HG03066 (cell line): ENCODE measurements around the gene VSTM4.

Experiments used
- ATAC-seq: cut with Tn5 transposase; IDR thresholded peaks from one replicate; pipeline ENCODE4 v1.9.1; 2021; ENCODE audit warnings: low read depth; ENCODE audit not compliant: unreplicated experiment

The VSTM4 gene

DNA sequence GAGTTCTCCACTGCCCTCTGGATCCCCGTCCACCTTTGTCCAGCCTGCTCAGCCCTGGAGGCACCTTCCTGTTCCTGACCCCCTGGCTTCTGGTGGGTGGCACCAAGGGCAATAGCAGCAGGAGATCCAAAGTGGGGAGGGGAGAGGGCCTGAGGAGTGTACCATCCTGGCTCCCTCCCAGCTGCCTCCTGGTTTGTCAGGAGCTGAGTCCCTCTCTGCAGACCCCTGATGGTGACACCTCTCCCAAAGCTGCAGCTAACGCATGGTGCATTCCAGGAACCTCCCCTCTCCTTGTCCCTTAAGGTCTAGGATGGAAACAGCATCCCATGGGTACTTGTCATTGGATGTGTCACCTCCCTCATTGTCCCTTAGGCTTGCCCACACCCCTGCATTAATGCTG is 39.6 kb downstream of the VSTM4 start:
- no peak for ATAC-seq

DNA sequence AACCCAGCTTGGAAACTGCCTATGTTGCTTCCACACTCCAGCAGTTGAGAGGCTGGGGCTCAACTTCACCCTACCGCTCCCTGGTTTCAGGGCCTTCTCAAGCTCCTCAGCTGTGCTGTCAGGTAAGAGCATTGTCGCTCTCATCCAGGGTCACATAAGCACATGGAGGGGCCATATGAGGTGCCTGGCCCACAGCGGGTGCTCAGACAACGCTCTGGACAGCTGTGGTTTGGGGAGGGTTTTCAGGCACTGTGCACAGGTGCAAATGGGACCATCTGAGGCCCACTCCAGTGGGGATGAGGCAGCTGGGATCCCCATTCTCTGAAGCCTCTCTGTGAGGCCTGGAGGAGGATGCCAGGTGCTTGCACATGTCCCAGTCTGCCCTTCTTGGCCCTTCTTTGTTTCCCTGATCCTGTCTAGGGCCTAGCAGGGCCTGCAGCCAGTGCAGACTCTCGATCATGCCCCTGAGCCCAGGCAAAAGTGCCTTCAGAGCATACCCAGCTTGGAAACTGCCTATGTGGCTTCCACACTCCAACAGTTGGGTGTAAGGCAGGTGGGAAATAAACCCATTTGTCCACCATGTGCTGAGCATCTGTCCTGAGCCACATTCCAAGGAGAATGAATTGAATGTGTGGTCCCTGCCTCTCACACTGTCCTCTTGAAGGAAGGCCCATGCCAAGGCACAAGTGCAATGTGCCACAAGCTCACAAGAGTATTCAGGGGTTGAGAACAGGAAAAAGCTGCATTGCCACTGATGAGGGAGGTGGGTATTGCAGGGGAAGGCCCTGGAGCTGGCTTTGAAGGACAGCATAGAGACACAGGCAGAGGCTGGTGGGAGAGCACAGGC is 40.3 kb downstream of the VSTM4 start:
- no peak for ATAC-seq

DNA sequence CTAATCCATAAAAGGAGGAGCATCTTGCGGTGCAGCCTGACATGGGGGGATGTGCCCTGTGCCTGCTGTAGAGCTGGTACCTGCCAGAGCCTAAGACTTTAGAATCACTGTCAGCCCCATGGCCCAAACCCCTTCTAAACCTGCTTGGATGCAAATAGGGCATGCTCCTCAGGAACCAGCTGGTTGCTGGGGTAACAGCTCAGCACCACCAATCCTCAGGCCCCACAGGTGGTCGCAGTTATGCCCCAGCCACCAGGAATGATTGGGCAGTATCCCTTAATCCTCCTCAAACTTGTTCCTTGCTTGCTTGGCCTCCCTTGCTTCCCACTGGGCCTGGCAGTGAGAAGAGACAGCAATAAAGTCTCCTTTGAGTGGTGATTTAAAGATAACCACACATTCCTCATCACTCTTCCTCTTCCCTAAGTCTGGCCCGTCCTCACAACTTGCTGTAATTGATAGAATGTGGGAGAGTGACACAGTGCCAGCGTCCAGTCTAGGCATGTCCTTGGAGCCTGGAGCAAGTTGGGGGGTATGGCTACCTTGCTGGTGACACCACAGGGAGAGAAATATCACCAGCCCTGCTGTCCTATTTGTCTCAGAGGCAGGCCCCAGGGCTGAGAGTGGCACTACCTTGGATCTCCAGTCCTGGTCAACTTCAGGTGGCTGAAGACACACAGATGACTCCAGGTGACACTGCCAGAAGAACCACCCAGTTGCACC is 43.0 kb downstream of the VSTM4 start:
- no peak for ATAC-seq

DNA sequence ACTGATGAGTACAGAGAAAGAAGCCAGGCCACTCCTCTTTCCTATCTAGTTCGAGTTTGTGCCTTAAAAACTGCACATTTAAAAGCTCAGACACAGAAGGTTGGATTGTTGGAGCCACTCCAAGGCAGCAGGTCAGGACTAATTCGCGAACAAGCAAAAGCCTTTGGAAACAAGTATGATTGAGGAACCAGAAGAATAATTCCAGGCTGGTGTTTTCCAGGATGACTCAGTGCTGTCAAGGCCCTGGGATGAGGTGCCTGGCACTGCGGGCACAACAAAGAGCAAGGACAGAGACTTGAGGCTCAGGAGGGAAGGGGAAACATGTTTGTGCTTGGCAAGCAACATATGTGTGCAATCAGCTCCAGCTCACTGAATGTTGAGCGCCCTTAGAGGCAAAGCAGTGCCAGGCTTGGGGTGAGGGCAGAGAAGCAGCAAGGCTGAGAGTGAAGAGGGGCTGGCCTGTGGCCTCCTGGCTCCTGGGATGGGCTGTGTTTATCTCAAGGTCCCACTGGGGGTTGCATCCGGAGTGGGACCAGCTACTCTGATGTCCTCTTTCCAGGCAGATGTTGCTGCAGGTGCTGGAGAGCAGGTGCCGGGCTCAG is 44.1 kb downstream of the VSTM4 start:
- no peak for ATAC-seq

DNA sequence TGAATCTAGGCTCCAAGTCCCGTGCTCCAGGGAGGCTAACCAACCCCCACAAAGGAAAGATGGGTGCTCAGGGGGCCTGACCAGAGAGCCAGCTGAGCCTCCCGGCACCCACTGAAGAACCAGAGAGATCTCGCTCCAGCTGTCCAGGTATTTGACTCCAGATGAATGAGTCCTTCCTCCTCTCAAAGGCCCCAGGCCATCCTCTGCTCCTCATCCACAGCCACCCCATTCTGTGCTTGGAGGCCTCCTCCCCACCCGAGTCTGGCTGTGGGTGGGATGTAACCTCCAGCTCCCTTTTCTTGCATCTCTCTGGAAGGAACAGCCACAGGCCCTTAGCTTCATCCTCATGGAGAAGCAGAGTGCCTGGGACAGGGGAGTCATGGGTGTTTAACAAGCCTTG is 44.6 kb downstream of the VSTM4 start:
- no peak for ATAC-seq

DNA sequence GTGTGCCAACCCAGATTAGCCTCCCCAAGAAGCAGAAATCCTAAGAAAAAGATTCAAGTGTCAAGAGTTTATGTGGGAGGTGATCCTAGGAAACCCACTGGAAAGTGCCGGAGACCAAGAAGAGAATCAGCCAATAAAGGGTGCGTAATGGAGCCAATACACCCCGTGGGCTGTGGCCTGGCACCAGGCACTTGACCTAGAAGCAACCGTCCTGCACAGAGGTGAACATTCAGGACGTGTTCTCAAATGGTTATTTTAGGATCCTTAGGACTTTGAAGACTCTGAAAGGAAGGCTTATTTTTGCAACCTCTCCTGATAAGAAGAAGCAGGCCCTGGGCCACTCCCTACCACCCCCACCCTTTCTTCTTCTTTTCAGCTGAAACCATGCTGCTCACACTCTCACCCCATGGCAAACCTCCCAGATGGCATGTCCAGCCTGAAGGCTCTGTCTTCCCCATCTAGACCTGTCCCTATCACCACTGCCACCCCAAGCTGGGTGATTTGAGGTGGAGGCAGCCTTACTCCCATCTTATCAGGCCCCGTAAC is 46.6 kb downstream of the VSTM4 start:
- no peak for ATAC-seq

DNA sequence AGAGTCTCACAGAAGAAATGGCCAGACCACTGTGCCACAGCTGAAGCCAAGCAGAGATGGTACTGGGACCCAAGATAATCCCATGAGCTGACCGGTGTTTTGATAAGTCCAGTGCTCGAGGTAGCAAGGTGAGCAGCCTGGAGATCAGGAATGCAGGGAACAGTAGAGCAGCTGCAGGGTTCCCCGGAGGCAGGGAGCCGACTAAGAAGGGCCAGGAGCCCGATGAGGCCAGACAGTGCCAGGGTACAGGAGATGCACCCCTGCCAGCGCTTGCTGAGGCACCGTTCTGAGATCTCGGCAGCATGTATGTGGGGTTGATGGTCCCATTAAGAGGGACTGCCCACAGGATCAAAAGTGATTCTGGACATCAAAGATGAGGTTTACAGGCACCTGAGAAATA is 47.1 kb downstream of the VSTM4 start:
- ATAC-seq, result no peak

DNA sequence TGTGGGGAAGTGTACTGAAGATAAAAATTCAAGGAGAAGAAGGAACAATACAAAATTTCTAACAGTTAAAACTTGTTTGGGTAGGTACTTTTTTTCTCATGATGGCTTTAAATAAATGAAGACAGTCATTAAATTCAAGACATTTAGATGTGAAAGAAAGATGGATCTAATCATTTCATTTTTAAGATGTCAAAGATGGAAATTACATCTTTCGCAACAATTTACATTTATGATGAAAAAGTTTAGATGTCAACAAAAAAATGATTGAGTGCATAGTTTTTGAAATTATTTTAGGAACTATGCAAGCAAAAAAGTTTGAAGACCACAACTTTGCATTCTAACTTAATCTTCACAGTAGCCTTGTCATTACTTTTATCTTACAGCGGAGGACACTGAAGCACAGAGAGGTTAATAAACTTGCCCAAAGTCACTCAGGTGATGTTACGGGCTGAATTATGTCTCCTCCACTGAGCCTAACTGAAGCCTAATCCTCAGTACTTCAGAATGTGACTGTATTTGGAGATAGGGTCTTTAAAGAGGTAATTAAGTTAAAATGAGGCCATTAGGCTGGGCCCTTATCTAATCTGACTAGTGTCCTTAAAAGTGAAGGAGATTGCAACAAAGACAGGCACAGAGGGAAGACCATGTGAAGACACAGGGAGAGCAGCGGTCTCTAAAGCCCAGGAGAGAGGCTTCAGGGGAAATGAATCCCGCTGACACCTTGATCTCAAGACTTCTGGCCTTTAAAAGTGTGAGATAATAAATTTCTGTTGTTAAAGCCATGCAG is 48.2 kb downstream of the VSTM4 start:
- ATAC-seq, result no peak

DNA sequence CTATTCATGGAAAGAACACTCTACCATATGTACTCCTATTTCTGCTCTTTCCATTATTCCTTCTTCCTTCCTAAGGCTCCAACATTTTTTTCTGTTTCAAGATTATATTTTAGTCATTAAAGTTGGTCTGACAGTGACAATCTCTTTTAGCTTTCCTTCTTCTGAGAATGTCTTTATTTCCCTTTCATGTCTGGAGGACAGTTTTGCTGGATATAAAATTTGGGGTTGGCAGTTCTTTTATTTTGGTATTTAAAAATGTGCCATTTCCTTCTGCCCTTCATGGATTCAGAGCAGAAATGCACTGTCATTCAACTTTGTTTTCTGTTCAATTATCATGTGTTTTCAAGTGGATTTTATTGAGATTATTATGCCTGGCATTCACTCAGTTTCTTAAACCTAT is 53.1 kb downstream of the VSTM4 start:
- ATAC-seq, result no peak

DNA sequence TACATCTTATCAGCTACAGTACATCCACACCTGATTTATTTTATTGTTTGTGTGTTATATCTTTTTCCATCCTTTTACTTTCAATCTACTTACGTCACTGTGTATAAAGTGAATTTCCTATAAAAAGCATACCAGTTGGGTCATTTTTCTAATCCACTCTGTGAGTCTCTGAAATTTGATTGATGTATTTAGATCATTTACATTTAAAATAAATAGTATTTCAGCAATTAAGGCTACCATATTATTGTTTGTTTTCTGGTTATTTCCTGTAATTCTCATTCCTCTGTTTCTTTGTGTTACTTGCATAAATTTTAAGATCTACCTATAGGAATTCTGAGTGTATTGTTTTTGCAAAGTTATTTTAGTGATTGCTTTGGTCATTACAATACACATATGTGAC is 53.7 kb downstream of the VSTM4 start:
- no peak for ATAC-seq

DNA sequence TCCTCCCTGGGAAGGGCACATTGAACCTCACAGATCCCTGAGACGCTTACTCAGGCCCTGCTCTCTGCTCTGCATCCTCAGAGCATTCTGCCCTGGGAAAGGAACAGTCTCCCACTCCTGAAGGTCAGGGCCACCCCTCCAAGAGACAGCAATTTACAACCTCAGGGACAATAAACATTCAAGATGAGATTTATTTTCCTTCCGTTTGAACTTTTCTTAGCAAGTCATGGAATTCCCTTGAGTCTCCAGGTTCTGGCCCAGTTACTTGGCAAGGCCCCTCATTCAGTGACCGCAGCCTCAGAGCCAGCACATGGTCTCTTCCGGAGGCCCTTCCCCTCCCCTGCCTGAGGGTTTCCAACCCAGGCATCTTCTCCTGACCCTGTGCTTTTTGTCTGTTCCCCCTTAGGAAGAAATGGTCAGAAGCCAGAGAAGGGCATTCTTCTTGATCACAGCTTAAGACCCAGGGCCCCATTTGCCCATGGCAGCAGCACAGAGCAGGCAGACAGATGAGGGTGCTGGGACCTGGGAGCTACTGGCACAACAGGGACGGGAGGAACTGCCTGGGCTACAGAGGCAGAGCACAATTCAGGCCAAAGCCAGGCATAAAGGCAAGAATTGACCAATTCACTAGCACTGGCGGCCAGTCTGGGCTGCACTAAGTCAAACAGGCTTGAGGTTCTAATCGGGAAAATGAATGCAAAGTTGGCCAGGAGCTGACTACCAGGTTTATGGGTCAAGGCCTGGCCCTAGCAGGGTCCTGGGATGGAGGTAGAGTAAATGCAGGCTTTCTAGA is 56.7 kb downstream of the VSTM4 start:
- ATAC-seq, result no peak

DNA sequence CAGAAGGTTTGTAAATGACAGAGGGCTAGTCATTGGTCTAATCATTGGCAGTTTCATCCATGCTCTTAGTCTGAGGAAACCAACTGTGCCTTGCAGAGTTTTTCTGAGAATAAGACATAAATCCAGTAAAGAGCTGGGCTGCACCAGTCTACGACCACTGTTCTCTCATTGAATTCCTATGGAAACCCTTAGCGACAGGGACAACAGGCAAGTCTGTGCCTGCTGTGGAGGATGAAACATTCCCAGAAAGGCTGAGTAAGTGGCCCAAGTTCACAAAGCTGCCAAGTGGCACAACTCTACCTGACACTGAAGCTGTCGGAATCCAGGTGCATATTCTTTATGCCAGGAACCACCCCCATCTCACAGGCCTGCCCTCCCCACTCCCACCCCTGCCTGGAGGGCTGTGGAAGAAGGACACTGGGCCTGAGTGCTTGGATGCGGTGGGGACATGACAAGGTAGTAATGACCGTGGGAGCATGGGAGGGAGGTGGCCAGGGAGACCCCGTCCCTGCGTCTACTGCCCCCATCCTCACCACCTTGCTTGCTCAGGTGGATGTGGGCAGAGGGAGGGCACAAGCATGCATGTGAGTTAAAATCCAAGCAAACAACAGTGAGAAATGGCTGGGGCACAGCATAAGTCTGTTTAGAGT is 58.0 kb downstream of the VSTM4 start:
- ATAC-seq, result no peak

DNA sequence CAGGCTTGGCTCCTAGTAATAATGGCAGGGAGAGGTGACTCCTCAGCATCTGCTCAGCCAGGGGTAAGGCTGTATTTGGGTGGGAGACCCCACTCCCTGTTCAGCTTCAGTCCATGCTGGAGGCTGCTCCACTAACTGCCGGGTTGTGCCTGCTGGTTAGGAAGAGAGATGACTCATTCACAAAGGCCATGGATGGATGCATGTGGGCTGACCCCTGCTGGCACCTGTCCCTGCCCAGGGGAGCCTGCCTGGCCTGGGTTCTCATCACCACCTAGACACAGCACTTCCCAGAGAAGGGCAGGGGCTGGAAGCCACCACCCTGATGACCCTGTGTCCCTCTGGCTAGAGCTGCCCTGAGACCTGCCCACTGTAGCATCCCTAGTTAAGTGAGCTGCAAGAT is 59.0 kb downstream of the VSTM4 start:
- no peak for ATAC-seq

DNA sequence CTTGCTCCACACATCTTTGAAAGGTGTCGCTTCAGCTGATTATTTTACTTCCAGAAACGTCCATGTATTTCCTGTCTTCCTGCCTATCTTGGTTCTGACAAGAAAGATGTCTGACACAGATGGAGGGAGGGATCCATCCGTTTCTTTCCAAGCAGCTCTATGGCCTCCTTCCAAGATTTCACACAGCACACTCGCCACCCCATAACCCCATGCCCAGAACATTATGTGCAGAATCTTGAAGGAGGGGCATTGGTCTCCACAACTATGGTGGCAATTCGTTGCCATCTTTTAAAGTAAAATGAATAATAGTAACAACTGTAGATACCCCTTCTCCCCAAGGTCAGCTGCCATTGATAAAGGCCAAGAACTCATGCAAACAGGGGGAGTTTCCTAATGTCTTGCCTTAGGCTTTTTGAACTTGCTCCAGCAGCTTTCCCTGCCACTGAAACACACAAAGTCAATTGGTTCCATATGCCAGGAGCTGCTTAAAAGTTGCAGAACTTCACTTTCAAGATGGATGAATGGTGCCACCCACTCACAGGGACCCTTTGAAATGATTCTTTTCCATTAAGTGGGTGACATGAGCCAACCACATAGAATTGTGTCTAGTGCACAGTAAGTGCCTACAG is 60.0 kb downstream of the VSTM4 start:
- no peak for ATAC-seq

DNA sequence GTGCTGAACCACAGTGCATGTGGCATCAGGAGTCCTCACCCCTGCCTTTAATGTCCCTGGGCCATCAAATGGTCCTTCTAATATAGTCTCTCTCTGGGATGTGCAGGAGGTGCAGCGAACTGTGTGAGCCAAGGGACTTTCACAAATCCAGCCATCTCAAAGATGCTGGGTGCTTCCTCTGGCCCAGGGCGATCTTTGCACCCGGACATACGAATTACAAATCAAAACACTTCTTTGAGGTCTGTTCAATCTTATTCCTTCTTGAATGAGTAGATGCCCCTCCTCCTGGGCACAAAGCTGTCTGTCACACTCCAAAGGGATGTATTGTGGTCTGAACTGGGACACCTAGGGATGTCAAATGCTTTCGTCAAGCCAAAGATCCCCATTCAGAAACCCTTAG is 60.6 kb downstream of the VSTM4 start:
- ATAC-seq, result no peak

DNA sequence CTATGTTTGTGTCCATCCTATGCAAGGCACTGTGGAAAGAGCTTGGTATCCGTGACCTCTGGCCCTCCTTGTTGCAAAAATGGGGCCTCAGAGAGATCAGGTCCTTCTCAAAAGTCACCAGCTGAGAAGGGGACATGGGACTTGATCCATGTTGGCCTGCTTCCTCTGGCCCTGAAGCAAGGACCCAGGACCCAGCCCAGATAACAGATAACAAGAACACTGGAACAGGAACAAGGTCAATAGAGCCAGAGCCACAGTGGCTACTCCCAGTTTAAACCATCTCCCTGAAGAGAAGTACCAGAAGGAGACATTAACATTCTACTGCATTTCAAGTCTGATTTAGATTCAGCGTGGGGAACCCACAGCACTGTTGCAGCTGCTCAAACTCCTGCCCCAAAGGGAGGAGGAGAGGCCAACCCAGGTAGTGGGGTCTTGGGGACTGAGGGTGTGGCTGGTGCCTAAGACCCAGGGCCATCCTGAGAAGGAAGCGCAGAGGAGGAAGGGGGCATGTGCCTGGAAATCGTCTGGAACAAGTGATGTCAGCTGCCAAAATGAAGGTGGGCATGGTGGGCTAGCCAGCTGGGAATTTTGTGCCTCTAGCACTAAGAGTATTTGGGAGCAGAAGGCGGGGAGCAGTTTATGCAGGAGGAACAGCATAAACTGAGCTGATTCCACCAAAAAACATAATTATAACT is 61.2 kb downstream of the VSTM4 start:
- ATAC-seq, result no peak

DNA sequence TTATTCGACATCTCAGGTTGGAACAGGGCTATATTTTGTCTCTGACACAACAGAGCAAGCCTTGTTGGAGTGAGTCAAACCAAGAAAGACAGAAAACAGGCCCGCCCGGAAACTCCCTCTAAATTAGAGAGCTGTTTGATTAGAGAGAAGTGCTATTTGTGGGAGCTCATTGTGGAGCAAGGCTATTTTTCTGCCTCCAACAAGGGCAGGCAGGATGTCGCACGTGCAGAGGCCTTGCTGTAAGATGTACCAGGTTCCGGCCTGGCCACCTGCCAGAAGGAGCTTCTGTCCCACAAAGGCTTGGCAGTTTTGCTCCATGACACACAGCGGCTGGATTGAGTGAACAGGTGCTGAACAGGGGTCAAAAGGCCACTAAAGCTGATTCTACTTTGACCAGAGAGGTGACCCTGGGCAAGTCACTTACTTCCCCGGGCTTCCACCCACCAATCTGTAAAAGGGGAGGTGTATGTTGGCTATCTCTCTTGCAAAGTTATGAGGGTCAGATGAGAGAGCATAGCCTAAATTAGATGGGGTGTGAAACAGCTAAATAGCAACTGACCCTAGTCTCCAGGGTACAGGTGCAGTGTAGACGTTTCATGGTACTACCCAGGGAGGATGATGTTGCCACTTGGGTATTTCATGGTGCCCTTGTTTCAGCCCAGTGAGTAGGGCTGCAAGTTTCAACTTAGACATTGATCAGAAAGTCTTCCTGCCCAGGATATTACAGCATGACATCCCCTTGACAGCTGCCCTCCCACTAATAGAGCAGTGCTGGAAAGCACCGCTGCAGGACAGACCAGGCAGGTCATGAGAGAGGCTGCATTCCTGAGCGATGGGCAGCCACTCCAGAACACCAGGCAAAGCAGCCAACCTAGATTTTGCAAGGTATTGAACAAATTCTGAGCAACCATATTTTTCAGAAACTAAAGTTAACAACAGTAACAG is 62.0 kb downstream of the VSTM4 start:
- peak; percentile 66 for ATAC-seq
